Fibroblast of skin of left quadriceps (primary cell): ENCODE data around the gene PARN.
"Not testable (repeated sequence)": the region's sequence is repeated elsewhere in the genome, so short reads cannot be mapped to it uniquely, and the experiment has no call there.

Source experiments
- DNase-seq, 2 experiments: peaks; one replicate each; pipeline ENCODE4 v3.0.0-alpha.2; 2013; ENCODE audit warnings: low read depth in 2 of 2

The PARN gene

GRCh38 chr16:14437426-14437825 is 192.6 kb downstream of the PARN start:
- DNase-seq: no peak

DNA sequence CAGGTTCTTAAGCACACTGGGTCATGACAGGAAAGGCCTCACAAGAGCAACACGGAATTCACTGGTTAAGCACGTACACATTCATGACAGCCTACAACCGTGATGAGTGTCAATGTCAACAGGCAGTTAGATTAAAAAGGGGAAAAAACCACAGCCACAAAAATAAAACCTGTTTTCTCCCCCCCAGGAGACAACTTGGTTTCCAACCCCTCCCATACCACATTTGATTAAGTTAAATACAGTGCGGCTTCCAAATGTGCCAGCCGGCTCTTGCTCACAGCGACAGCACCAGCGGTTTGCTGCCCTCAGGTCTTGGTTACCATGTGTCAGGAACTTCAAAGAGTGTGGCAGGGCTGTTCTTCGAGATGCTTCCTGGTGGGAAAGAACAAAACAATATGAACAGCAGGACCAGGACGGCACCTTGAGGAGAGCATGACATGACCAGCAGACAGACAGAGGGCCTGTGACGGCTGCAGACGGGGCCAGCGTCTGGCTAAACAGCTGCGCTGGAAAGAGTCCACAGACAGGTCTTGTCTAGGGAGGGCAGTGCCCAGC is 193.6 kb downstream of the PARN start:
- no peak for DNase-seq

- DNase-seq: no peak
These were observed 195.2 kb downstream of the PARN start for GRCh38 chr16:14434860-14435259.

GRCh38 chr16:14428971-14429637 is 201.0 kb downstream of the PARN start:
- DNase-seq: not testable (repeated sequence)

DNA sequence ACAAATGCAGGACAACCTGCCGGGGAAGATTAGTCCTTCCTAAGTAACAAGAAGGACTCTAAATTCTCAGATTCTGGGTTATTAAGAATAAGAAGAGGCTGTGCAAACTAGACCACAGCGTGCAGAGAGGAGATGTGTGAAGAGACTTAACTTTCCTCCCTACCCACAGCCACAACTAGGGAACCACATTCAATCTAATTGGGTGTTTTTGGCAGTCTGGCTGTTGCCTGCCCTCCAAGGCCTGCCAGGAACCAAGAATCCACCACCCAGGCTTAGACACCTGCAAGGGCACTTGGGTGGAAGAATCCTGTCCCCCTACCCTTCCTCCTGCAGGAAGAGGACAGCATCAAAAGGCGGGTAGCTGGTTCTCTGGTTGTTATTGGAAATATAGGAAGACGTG is 202.0 kb downstream of the PARN start:
- no peak for DNase-seq

DNA sequence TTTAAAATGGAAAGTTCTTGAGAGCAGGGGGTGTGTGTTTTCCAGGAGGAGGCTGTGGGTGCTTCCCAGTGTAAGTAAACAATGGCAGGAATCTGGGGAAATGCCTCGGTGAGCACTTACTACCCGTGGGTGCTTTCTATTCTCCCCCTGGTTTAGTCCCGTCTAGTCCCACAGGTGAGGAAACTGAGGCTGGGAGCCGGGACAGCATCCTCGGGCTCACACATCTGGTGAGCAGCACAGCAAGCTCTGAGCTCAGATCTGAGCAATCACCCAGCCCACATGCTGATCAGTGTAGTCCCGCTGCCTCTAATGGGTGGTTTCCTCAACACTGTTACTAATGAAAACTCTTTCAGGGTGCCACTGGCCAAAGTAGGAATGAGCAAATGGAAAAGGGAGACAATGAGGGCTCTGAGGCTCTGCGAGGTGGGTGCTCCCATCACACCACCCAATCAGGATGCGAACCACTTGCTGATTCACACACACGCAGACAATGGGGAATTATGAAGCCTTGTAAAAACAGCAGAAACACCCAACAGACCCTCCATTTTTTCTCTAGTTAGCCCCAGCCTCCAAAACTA is 202.6 kb downstream of the PARN start:
- DNase-seq: no peak

DNA sequence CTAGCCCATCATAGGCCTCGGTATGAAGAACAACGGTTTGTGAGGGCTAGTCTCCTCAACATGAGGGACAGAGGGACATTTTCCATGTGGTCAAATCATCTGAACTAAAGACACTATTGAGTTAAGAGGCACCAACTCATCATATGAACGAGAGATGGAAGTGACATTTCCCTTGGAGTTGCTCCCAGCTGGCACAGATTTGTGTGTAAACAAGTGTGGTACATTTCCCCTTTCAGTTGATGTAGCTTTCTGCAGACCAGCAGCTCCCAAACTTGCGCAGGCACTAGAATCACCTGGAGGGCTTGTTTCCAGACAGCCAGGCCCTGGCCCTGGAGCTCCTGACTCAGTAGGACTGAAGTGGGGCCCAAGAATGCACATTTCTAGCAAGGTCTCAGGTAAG is 205.5 kb downstream of the PARN start:
- DNase-seq: no peak

GRCh38 chr16:14423344-14423743 is 206.7 kb downstream of the PARN start:
- no peak for DNase-seq

DNA sequence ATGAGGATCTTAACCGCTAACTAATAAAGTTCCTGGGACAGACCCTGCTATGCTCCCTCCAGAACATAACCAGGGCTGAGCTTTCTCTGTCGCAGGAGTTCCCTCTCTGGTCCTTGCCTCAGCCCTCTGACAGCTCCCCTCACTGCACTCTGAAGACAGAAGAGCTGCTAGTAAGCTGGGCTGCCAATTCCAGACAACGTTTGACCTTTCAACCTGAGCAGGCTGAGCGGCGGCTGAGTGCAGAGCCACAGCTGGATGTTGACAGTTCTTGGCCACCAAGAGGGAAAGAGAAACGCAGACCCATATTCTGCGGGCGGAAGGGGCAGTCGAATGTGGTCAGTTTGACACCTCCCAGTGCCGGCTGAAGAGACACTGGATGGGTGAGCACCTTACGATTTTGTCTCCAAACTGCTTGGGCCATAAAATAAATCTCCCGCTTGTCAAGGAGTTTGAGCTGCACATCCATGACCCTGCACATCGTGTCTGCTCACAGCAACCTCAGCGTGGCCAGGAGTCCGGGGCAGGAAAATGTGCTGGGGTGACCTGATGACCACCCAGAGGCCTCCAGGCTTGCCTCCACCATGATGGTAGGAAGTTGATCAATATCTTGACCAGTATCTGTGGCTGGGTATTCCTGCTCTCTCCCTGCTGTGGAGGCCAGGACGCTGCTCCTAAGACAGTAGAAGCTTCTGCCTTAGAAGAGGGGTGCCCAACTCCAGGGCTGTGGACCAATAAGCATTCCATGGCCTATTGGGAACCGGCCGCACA is 209.2 kb downstream of the PARN start:
- DNase-seq: no peak

DNA sequence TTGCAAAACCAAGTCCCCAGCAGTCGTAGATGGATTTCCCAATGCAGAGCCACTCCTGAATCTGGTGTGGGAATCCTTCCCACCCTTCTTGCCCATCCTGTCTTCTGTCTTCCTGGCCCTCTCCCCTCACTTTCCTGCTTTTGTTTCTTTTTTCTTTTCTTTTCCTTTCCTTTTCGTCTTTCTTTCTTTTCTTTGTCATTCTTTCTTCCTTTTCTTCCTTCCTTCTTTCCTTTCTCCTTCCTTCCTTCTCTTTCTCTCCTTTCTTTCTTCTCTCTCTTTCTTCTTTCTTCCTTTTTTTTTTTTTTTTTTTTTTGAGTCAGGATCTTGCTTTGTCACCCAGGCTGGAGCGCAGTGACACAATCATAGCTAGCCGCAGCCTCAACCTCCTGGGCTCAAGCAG is 209.8 kb downstream of the PARN start:
- not testable (repeated sequence) for DNase-seq

- no peak for DNase-seq
These were observed 210.2 kb downstream of the PARN start for GRCh38 chr16:14419817-14420216.

- no peak for DNase-seq
These were observed 211.2 kb downstream of the PARN start for GRCh38 chr16:14418795-14419225.

- no peak for DNase-seq
These were observed 213.9 kb downstream of the PARN start for GRCh38 chr16:14416184-14416583.

GRCh38 chr16:14415291-14415690 is 214.8 kb downstream of the PARN start:
- DNase-seq: no peak

DNA sequence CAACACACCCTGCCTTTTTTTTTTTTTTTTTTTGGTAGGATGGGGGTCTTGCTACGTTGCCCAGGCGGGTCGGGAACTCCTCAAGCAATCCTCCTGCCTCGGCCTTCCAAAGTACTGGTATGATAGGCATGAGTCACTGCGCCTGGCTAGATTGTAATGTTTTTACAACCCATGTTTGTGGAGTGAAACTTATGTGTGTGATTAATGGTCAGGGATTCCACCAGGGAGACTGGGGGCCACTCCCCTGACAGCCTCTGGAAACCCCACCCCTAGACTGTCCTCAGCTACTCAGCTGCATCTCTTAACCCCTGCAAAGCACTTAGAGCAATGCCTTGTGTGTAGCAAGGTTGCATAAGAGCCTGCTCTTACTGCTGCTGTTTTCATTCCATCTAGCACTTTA is 220.5 kb downstream of the PARN start:
- peak; percentile 92 to 93 for DNase-seq

GRCh38 chr16:14407786-14408399 is 222.2 kb downstream of the PARN start:
- no peak for DNase-seq

- DNase-seq: no peak
These were observed 224.2 kb downstream of the PARN start for GRCh38 chr16:14405611-14406537.

DNA sequence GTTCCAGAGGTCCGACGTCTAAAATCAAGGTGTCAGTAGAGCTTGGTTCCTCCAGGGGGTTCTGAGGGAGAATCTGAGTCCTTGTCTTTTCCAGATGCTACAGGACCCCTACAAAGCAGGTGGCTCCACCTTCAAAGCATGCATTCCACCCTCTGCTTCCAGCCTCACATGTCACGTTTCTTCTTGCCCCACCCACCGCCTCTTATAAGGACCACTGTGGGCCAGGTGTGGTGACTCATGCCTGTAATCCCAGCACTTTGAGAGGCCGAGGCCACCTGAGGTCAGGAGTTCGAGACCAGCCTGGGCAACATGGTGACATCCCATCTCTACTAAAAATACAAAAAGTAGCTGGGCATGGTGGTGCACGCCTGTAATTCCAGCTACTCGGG is 227.1 kb downstream of the PARN start:
- DNase-seq: not testable (repeated sequence)

DNA sequence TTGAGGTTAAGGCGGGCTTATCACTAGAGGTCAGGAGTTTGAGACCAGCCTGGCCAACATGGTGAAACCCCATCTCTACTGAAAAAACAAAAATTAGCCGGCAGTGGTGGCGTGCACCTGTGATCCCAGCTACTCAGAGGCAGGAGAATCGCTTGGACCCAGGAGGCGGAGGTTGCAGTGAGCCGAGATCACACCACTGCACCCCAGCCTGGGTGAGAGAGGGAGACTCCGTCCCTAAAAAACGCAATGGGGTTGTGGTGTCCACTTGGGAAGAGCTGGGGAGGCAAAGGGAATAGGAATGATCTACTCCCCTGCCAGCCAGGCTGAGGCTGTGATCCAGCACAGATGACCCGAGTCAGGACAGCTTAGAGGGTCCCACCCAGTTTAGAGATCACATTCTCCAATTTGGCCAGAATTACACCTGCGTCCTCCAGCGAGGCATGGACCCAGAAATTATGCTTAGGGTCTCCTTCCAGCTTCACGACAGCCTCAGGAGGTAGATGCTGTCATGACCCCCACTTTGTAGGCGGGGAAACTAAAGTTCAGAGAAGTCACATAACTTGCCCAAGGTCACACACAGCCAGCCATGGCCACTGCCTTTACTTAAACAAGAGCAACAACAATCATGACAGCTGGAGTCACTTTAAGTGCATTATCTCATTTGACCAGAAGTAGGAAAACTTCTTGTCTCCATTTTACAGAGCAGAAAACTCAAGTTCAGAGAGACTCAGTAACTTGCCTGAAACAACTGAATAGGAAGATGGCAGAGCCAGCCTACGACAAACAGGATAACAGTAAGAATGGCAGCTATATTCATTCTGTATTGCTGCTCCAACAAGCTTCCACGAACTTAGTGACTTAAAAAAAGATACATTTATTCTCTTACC is 227.7 kb downstream of the PARN start:
- not testable (repeated sequence) for DNase-seq

GRCh38 chr16:14401711-14402061 is 228.4 kb downstream of the PARN start:
- DNase-seq: not testable (repeated sequence)
